LNCaP clone FGC (cell line): ENCODE results near the gene ZFP91.

ENCODE experiments used
- DNase-seq: peaks from one replicate; pipeline ENCODE4 v3.0.0-alpha.2; 2011; ENCODE audit warnings: low read depth
- H3K4me3 ChIP-seq: 2 replicates; pipeline ENCODE4 v1.5.1; 2011; ENCODE audit warnings: mild to moderate bottlenecking, low read depth, low read length, control low read depth
- CTCF ChIP-seq: IDR thresholded peaks from 2 replicates; pipeline ENCODE4 v1.5.1; 2012; ENCODE audit warnings: mild to moderate bottlenecking; ENCODE audit not compliant: control insufficient read depth, insufficient read depth; ENCODE audit errors: extremely low read depth

Gene ZFP91

GRCh38 chr11:58597486-58598144, 18.8 kb downstream of the ZFP91 start:
- no peak for TF ChIP-seq CTCF
- DNase-seq: no peak
- no peak overlapping the region for H3K4me3 ChIP-seq

GRCh38 chr11:58600510-58600909, 21.6 kb downstream of the ZFP91 start:
- DNase-seq: no peak
- H3K4me3 ChIP-seq: no peak overlapping the region
- TF ChIP-seq CTCF: no peak

GRCh38 chr11:58606930-58607714, 28.3 kb downstream of the ZFP91 start:
- DNase-seq: no peak
- H3K4me3 ChIP-seq: no peak overlapping the region
- no peak for TF ChIP-seq CTCF

- no peak overlapping the region for H3K4me3 ChIP-seq
- DNase-seq: no peak
- no peak for TF ChIP-seq CTCF
Measured at GRCh38 chr11:58608331-58608730, 29.5 kb downstream of the ZFP91 start.

- no peak for TF ChIP-seq CTCF
- H3K4me3 ChIP-seq: no peak overlapping the region
- no peak for DNase-seq
Measured at GRCh38 chr11:58609723-58610122, 30.9 kb downstream of the ZFP91 start.

GRCh38 chr11:58613228-58613627, 34.4 kb downstream of the ZFP91 start:
- no peak for TF ChIP-seq CTCF
- H3K4me3 ChIP-seq: no peak overlapping the region
- DNase-seq: no peak
